Muscle layer of colon (tissue), 2 donors: Measurements from ENCODE around the gene SPART.

ENCODE experiments used
- H3K27ac ChIP-seq: one replicate; pipeline ENCODE4 v1.7.0; 2013; ENCODE audit warnings: low read depth, mild to moderate bottlenecking, low read length, moderate library complexity
- H3K27me3 ChIP-seq, 2 donors: one replicate each; pipeline ENCODE4 v1.7.0; 2013; ENCODE audit warnings: low read length in 2 of 2, mild to moderate bottlenecking in 2 of 2; ENCODE audit not compliant: insufficient read depth in 2 of 2, control insufficient read depth in 1 of 2
- H3K36me3 ChIP-seq: one replicate; pipeline ENCODE4 v1.7.0; 2013; ENCODE audit warnings: mild to moderate bottlenecking, low read length; ENCODE audit not compliant: insufficient read depth
- H3K4me1 ChIP-seq: one replicate; pipeline ENCODE4 v1.7.0; 2013; ENCODE audit warnings: mild to moderate bottlenecking, low read length; ENCODE audit not compliant: insufficient read depth
- H3K4me3 ChIP-seq, 2 donors: one replicate each; pipeline ENCODE4 v1.7.0; 2013; ENCODE audit warnings: low read length in 2 of 2, low read depth in 1 of 2, mild to moderate bottlenecking in 1 of 2, moderate library complexity in 1 of 2
- H3K9ac ChIP-seq: one replicate; pipeline ENCODE4 v1.7.0; 2013; ENCODE audit warnings: low read length
- H3K9me3 ChIP-seq: one replicate; pipeline ENCODE4 v1.7.0; 2013; ENCODE audit warnings: mild to moderate bottlenecking, low read length
- donor health status: abdominal sarcoma.
- donor health status: Adenocarcinoma of cecum.

SPART gene

GRCh38 chr13:36275190-36276002 is 70.8 kb downstream of the SPART start:
- H3K4me1 ChIP-seq, result no peaks in the 10 kb centered on the region

GRCh38 chr13:36273431-36273830 is 72.8 kb downstream of the SPART start:
- Histone ChIP-seq H3K4me1 (no peaks in the 10 kb centered on the region), H3K27ac (no peak overlapping the region), H3K9ac (no peak overlapping the region), H3K4me3 (no peak overlapping the region), H3K36me3 (no peaks in the 10 kb centered on the region), H3K9me3 (no peaks in the 10 kb centered on the region), H3K27me3 (no peaks in the 10 kb centered on the region)

More at GRCh38 chr13:36275190-36276002, 70.8 kb downstream of the SPART start:
- no peaks in the 10 kb centered on the region for H3K27me3 ChIP-seq
- H3K9me3 ChIP-seq, result no peaks in the 10 kb centered on the region
- no peak overlapping the region for H3K27ac ChIP-seq
- H3K4me3 ChIP-seq, result no peak overlapping the region
- H3K36me3 ChIP-seq, result no peaks in the 10 kb centered on the region
- H3K9ac ChIP-seq, result no peak overlapping the region

- Histone ChIP-seq H3K27ac (no peak overlapping the region), H3K36me3 (no peaks in the 10 kb centered on the region), H3K4me1 (no peaks in the 10 kb centered on the region), H3K9me3 (no peaks in the 10 kb centered on the region), H3K27me3 (no peaks in the 10 kb centered on the region), H3K4me3 (no peak overlapping the region), H3K9ac (no peak overlapping the region)
These were observed 84.2 kb downstream of the SPART start for GRCh38 chr13:36261976-36262375.

- Histone ChIP-seq H3K27me3 (no peaks in the 10 kb centered on the region), H3K9me3 (no peaks in the 10 kb centered on the region), H3K9ac (no peak overlapping the region), H3K4me3 (no peak overlapping the region), H3K4me1 (no peaks in the 10 kb centered on the region), H3K36me3 (no peaks in the 10 kb centered on the region), H3K27ac (no peak overlapping the region)
These were observed 85.2 kb downstream of the SPART start for GRCh38 chr13:36261011-36261410.

GRCh38 chr13:36259361-36260137 is 86.6 kb downstream of the SPART start:
- Histone ChIP-seq H3K27ac (no peak overlapping the region), H3K4me3 (no peak overlapping the region), H3K36me3 (no peaks in the 10 kb centered on the region), H3K9me3 (no peaks in the 10 kb centered on the region), H3K4me1 (no peaks in the 10 kb centered on the region), H3K27me3 (no peaks in the 10 kb centered on the region), H3K9ac (no peak overlapping the region)

- Histone ChIP-seq H3K27ac (no peak overlapping the region), H3K36me3 (no peaks in the 10 kb centered on the region), H3K4me3 (no peak overlapping the region), H3K9me3 (no peaks in the 10 kb centered on the region), H3K4me1 (no peaks in the 10 kb centered on the region), H3K9ac (no peak overlapping the region), H3K27me3 (no peaks in the 10 kb centered on the region)
These were observed 87.4 kb downstream of the SPART start for GRCh38 chr13:36258831-36259230.
